Pancreas (tissue), 10 donors: ENCODE data around the gene PXYLP1. TPM values are rescaled to one million over a fixed set of nuclear protein-coding genes. Genes with fewer than 3 reads are reported as not detected.

Experiments
- ATAC-seq, 4 donors: fragments of 200-7000 bp; cut with Tn5 transposase; one replicate each; pipeline versions ENCODE4 v1.8.0 to v1.9.1; 2020; ENCODE audit warnings: mild to moderate bottlenecking in 4 of 4, moderate library complexity in 4 of 4
- DNase-seq, 6 donors: peaks; one replicate each; pipeline ENCODE4 v3.0.0-alpha.2; 2020
- FAIRE-seq: peaks from 2 replicates; lab custom pipeline; 2012; peaks lifted over from hg19 to GRCh38; lab: Jason Lieb, UNC
- H3K27ac ChIP-seq, 4 donors: fragments of 200-600 bp; sonication (generic); 1 replicate in 3 of 4; 2 replicates in 1 of 4; pipeline versions ENCODE4 v1.5.0 to v1.8.0; 2020
- H3K27me3 ChIP-seq, 4 donors: fragments of 200-600 bp; one replicate each; pipeline ENCODE4 v1.8.0; 2021
- H3K36me3 ChIP-seq, 3 donors: fragments of 200-600 bp; sonication (generic) in 1 of 3; one replicate each; pipeline versions ENCODE4 v1.5.0 to v1.8.0; 2020 to 2021
- H3K4me1 ChIP-seq, 3 donors: fragments of 200-600 bp; one replicate each; pipeline ENCODE4 v1.8.0; 2021
- H3K4me3 ChIP-seq, 4 donors: fragments of 200-600 bp; sonication (generic) in 2 of 4; one replicate each; pipeline versions ENCODE4 v1.5.0 to v1.8.0; 2020 to 2021
- H3K9me3 ChIP-seq, 4 donors: fragments of 200-600 bp; one replicate each; pipeline ENCODE4 v1.8.0; 2021
- WGBS, 2 donors: extraction: QIAGEN DNeasy Blood & Tissue Kit; methylation state at CpG; one replicate each; pipeline ENCODE4 v1.1.7; 2013; 5-methylcytosine and 5-hydroxymethylcytosine counted together
- intact Hi-C, 3 donors: fragments of 100-400 bp; cut with DNase I; formaldehyde crosslinking; loops; one replicate each; pipeline versions ENCODE4 v1.11.1 to v1.14.2; 2022
- polyA plus RNA-seq, 2 donors: library from polyadenylated mRNA; stranded (reverse); fragments of 200-250 nt; gene quantifications; one replicate each; pipeline ENCODE4 v1.2.3, GENCODE V29; 2013
- total RNA-seq, 6 donors: library from RNA; stranded (reverse); fragmentation: NEBNext Ultra II Directional in 4 of 6; extraction: Animal tissue kit (Norgen Biotek cat#: 25700) in 4 of 6; gene quantifications; one replicate each; pipeline versions ENCODE4 v1.2.1 to v1.2.4, GENCODE V29; 2021 to 2023
- TF ChIP-seq, protein P1 (sequence below), 4 donors: fragments of 200-600 bp; sonication (generic) in 3 of 4; IDR thresholded peaks; one replicate each; pipeline versions ENCODE4 v1.5.0 to v1.8.0; 2021; ENCODE audit warnings: antibody characterized with exemption in 4 of 4
- donor health status: healthy with polysubstance abuse.
- donor health status: DM: no; HTN: no; CAD: no; lungs with moderate emphysema.
- donor health status: DM: no; HTN: no; CAD: no.
- donor health status: control.
- donor health status: control.
- donor health status: Bipolar disorder and iron deficiency.
- donor health status: DM: yes; HTN: yes; CAD: no.
- donor health status: DM: no; HTN: no; CAD: no.
- donor health status: DM: no; HTN: no; CAD: no.
- donor health status: DM: yes; HTN: yes; CAD: no.

The PXYLP1 gene
- total and polyA plus RNA-seq, 8 donors, result 6.0 to 11.6 (median 7.7) TPM

DNA sequence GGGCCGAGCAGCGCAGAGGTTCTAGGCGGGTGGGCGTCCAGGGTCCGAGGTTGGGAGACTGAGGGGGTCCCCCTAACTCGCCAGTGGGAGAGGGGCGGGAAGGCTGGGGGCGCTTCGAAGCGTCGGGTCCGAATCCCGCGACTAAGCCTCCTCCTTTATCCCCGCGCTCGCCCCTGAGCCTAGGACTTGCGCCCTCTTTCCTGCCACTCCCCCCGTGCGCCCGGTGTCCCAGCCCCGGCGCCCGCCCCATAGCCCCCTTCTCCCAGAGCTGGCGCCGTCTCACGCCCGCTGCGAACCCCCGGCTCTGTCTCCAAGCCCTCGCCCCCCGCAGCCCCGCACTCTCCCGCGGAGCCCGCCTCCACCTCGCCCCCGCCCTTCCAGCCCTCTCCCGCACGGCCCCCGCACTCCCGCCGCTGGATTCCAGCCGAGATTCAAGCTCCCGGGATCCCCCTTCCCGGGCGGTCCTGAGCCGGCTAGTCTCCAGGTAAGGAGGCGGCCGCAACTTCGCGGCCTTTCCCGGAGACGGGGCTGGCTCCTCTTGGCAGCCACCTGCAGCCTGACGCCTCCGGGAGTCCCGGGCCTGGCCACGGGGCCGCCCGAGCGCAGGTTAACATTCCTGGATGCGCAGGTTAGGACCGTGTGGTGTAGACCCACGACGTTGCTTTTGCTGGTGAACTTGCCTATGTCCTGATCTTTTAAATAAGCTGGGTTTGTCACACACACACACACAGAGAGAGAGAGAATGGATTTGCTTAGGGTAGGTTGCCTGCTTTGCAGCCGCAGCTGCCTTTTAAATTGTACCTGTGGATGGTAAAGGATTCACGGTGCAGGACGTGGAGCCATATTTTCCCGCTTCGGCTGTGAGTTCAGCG, 563 bp downstream of the PXYLP1 start:
- H3K9me3 ChIP-seq, result no peaks in the 10 kb centered on the region
- no peaks in the 10 kb centered on the region for H3K27me3 ChIP-seq
- peak overlapping the region in 1 of 4 donors; percentile 48 for H3K27ac ChIP-seq
- peaks cover 3 to 20% (median 10%) of the 10 kb centered on the region in 3 donors for H3K4me1 ChIP-seq
- H3K36me3 ChIP-seq, result no peaks in the 10 kb centered on the region
- TF ChIP-seq, protein P1, sequence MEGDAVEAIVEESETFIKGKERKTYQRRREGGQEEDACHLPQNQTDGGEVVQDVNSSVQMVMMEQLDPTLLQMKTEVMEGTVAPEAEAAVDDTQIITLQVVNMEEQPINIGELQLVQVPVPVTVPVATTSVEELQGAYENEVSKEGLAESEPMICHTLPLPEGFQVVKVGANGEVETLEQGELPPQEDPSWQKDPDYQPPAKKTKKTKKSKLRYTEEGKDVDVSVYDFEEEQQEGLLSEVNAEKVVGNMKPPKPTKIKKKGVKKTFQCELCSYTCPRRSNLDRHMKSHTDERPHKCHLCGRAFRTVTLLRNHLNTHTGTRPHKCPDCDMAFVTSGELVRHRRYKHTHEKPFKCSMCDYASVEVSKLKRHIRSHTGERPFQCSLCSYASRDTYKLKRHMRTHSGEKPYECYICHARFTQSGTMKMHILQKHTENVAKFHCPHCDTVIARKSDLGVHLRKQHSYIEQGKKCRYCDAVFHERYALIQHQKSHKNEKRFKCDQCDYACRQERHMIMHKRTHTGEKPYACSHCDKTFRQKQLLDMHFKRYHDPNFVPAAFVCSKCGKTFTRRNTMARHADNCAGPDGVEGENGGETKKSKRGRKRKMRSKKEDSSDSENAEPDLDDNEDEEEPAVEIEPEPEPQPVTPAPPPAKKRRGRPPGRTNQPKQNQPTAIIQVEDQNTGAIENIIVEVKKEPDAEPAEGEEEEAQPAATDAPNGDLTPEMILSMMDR (IDR thresholded peaks at IDR 0.05), result no peak
- 2% methylated on average over 47 to 71 of the region's 71 CpGs for WGBS, 2 donors
- DNase-seq (peak; percentile 51 to 90 (median 70)), ATAC-seq (peak; percentile 50 to 68 (median 58)), FAIRE-seq (no peak)
- peak overlapping the region; percentile 58 to 86 (median 69) for H3K4me3 ChIP-seq
- intact Hi-C loops, result no loop called here

DNA sequence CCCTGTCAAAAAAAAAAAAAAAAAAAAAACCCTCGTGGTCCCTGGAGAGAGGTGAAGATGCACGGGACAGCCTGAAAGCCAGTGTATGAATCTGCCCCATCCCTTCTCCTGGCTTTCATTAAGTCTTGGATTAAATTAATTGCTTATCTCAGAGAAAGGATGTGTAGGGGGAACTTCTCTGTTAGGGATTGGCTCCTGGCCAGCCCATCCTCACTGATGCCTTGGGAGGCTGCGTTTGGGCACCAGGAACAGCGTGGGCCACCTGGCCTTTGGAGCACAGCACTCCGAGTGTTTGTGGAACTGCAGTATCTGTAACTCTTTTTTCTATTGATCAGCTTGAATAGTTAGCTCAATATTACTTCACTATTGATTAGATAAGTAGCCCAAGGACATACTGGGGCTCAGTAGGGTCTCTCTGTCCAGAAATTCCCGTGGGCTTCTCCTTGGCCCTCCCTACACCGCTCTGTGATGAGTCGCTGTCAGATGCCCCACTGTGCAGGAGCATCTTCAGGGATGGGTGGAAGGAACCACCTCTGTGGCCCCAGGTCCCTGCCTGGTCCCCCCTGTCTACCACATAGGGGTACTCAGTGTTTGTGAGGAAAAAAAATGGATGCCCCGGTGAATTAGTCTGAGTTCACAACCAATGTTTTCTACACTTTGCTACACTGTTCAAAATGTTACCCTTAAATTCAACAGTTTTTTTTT, 2.0 kb downstream of the PXYLP1 start:
- TF ChIP-seq, protein P1 (IDR thresholded peaks at IDR 0.05), result no peak
- H3K4me1 ChIP-seq, result peaks cover 3 to 33% (median 14%) of the 10 kb centered on the region in 3 donors
- FAIRE-seq (no peak), DNase-seq (no peak), ATAC-seq (no peak)
- H3K27ac ChIP-seq, result no peak overlapping the region
- no peak overlapping the region for H3K4me3 ChIP-seq
- no peaks in the 10 kb centered on the region for H3K27me3 ChIP-seq
- WGBS, 2 donors, result 78 to 83% methylated on average over 9 of the region's 9 CpGs
- intact Hi-C loops, result no loop called here
- H3K36me3 ChIP-seq, result no peaks in the 10 kb centered on the region
- no peaks in the 10 kb centered on the region for H3K9me3 ChIP-seq

DNA sequence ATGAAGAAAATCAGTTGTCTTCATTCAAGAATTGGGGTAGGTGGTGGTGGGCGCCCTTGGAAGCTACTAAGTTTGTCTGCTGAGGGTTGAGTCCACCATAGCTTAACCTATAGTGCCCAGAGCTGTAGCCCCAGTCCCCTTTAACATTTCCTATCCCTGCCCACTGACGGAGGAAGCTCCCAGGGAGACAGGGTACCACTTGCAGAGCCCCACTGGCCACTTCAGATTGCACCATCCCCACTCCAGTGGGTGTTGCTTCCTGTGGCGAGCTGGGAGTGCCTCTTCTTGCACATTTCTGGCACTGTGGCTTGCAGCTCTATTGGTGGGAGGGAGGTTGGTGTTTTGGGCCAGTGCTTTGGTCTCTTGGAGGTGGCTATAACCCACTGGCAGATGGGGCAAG, 2.7 kb downstream of the PXYLP1 start:
- intact Hi-C loops, result no loop called here
- no peak for FAIRE-seq
- Histone ChIP-seq H3K27ac (no peak overlapping the region), H3K27me3 (no peaks in the 10 kb centered on the region), H3K4me3 (no peak overlapping the region), H3K36me3 (no peaks in the 10 kb centered on the region), H3K4me1 (peaks cover 3 to 28% (median 14%) of the 10 kb centered on the region in 3 donors), H3K9me3 (no peaks in the 10 kb centered on the region)
- no peak for ATAC-seq
- DNase-seq, result no peak
- WGBS, 2 donors, result 88 to 89% methylated on average over 3 of the region's 3 CpGs
- TF ChIP-seq, protein P1 (IDR thresholded peaks at IDR 0.05), result no peak

DNA sequence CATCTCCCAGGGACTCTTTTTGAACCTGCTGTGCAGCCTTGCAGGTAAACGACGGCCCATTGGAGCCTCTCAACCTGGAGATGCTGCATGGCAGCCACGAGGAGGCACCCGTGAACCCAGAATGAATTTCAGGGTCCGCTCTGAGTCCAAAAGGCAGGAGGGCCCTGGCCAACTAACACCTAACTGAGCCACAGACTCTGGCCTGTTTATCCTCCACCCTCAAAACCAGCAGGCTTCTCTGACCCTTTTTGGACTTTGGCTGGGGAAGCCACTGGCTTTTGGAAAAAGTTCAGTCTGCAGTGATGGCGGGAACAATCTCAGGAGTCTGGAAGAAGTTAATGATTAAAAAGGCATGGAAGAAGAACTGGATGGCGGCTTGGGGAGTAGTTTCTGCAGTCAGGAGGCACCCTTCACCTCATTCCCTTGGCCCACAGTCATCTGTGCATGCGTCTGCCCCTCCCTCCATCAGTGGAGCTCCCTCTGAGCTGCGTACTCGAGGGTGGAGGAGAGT, 4.1 kb downstream of the PXYLP1 start:
- ATAC-seq, result no peak
- Histone ChIP-seq H3K4me3 (no peak overlapping the region), H3K27me3 (no peaks in the 10 kb centered on the region), H3K4me1 (peaks cover 3 to 26% (median 14%) of the 10 kb centered on the region in 3 donors), H3K9me3 (no peaks in the 10 kb centered on the region), H3K27ac (no peak overlapping the region), H3K36me3 (no peaks in the 10 kb centered on the region)
- intact Hi-C loops, result no loop called here
- WGBS, 2 donors, result 63 to 64% methylated on average over 10 of the region's 10 CpGs
- TF ChIP-seq, protein P1 (IDR thresholded peaks at IDR 0.05), result no peak
- peak in 1 of 6 donors; percentile 26 for DNase-seq
- no peak for FAIRE-seq
